Peyer's patch (tissue), 4 donors: ENCODE measurements around the gene ZNF462. TPM values are rescaled to one million over a fixed set of nuclear protein-coding genes. Genes with fewer than 3 reads are reported as not detected.

ENCODE experiments used
- DNase-seq, 3 donors: peaks; one replicate each; pipeline ENCODE4 v3.0.0-alpha.2; 2017 to 2019
- H3K27ac ChIP-seq, 4 donors: fragments of 200-600 bp; sonication (generic); one replicate each; pipeline ENCODE4 v1.5.1; 2016 to 2019
- H3K27me3 ChIP-seq, 2 donors: fragments of 200-600 bp; sonication (generic); one replicate each; pipeline ENCODE4 v1.5.1; 2019
- H3K36me3 ChIP-seq, 3 donors: fragments of 200-600 bp; sonication (generic); one replicate each; pipeline ENCODE4 v1.5.1; 2016 to 2019
- H3K4me1 ChIP-seq, 4 donors: fragments of 200-600 bp; sonication (generic); one replicate each; pipeline ENCODE4 v1.5.1; 2016 to 2019
- H3K4me3 ChIP-seq, 4 donors: fragments of 200-600 bp; sonication (generic); 1 replicate in 3 of 4; 2 replicates in 1 of 4; pipeline ENCODE4 v1.5.1; 2016 to 2019; ENCODE audit warnings: mild to moderate bottlenecking in 1 of 4
- H3K9me3 ChIP-seq, 4 donors: fragments of 200-600 bp; sonication (generic); one replicate each; pipeline ENCODE4 v1.5.1; 2016 to 2019; ENCODE audit warnings: mild to moderate bottlenecking in 1 of 4
- POLR2A ChIP-seq, 2 donors: fragments of 450-650 bp; IDR thresholded peaks; one replicate each; pipeline ENCODE4 v1.5.1; 2017; ENCODE audit warnings: antibody characterized with exemption in 2 of 2, mild to moderate bottlenecking in 2 of 2, moderate library complexity in 2 of 2
- total RNA-seq, 4 donors: library from RNA; depleted of rRNA; stranded (reverse); fragments of >200 nt; gene quantifications; one replicate each; pipeline ENCODE4 v1.1.0, GENCODE V29; 2016
- TF ChIP-seq, protein P1 (sequence below), 6 experiments: fragments of 450-650 bp in 4 of 6; fragments of 200-600 bp in 2 of 6; sonication (generic) in 1 of 6; IDR thresholded peaks; one replicate each; pipeline ENCODE4 v1.5.1; 2017 to 2019; ENCODE audit warnings: antibody characterized with exemption in 6 of 6, mild to moderate bottlenecking in 3 of 6, moderate library complexity in 1 of 6

ZNF462 gene
- total RNA-seq, 4 donors from 2014 or later = 16.1 to 39.6 (median 25.5) TPM

DNA sequence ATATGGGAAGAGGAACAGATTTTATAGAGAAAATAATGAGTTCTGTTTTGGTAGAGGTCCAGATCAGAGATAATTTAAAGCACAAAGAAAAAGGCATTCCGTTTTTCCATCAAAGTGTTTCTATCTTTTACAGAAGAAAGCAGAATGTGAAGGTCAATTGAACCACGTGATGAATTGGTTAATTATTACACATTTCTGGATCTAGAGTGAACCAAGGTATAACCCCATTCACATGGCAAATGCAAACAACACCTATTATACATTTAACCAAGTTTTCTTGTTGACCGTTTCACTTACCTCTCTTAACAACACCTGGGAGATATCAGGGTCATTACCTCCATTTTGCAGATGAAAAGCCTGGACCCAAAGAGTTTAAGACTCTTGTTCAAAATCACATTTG is 34.9 kb upstream of the ZNF462 start:
- Histone ChIP-seq H3K27ac (no peak overlapping the region), H3K4me1 (peaks cover 0 to 6% (median 0%) of the 10 kb centered on the region in 4 donors), H3K4me3 (no peak overlapping the region), H3K27me3 (no peaks in the 10 kb centered on the region), H3K9me3 (no peaks in the 10 kb centered on the region), H3K36me3 (no peaks in the 10 kb centered on the region)
- TF ChIP-seq, protein P1, sequence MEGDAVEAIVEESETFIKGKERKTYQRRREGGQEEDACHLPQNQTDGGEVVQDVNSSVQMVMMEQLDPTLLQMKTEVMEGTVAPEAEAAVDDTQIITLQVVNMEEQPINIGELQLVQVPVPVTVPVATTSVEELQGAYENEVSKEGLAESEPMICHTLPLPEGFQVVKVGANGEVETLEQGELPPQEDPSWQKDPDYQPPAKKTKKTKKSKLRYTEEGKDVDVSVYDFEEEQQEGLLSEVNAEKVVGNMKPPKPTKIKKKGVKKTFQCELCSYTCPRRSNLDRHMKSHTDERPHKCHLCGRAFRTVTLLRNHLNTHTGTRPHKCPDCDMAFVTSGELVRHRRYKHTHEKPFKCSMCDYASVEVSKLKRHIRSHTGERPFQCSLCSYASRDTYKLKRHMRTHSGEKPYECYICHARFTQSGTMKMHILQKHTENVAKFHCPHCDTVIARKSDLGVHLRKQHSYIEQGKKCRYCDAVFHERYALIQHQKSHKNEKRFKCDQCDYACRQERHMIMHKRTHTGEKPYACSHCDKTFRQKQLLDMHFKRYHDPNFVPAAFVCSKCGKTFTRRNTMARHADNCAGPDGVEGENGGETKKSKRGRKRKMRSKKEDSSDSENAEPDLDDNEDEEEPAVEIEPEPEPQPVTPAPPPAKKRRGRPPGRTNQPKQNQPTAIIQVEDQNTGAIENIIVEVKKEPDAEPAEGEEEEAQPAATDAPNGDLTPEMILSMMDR (IDR thresholded peaks at IDR 0.05) = no peak
- no peak for TF ChIP-seq POLR2A (IDR thresholded peaks at IDR 0.05)
- DNase-seq = no peak

GRCh38 chr9:106828965-106829364 is 34.0 kb upstream of the ZNF462 start:
- Histone ChIP-seq H3K27me3 (no peaks in the 10 kb centered on the region), H3K4me3 (no peak overlapping the region), H3K27ac (no peak overlapping the region), H3K36me3 (no peaks in the 10 kb centered on the region), H3K9me3 (no peaks in the 10 kb centered on the region), H3K4me1 (peaks cover 0 to 6% (median 0%) of the 10 kb centered on the region in 4 donors)
- no peak for DNase-seq
- TF ChIP-seq POLR2A (IDR thresholded peaks at IDR 0.05) = no peak
- TF ChIP-seq, protein P1 (IDR thresholded peaks at IDR 0.05) = no peak

GRCh38 chr9:106829666-106830408 is 33.1 kb upstream of the ZNF462 start:
- no peak for DNase-seq
- Histone ChIP-seq H3K9me3 (no peaks in the 10 kb centered on the region), H3K27ac (peak overlapping the region in 1 of 4 donors; percentile 52), H3K4me1 (peaks cover 0 to 6% (median 0%) of the 10 kb centered on the region in 4 donors), H3K36me3 (no peaks in the 10 kb centered on the region), H3K27me3 (no peaks in the 10 kb centered on the region), H3K4me3 (no peak overlapping the region)
- TF ChIP-seq, protein P1 (IDR thresholded peaks at IDR 0.05) = no peak
- no peak for TF ChIP-seq POLR2A (IDR thresholded peaks at IDR 0.05)

DNA sequence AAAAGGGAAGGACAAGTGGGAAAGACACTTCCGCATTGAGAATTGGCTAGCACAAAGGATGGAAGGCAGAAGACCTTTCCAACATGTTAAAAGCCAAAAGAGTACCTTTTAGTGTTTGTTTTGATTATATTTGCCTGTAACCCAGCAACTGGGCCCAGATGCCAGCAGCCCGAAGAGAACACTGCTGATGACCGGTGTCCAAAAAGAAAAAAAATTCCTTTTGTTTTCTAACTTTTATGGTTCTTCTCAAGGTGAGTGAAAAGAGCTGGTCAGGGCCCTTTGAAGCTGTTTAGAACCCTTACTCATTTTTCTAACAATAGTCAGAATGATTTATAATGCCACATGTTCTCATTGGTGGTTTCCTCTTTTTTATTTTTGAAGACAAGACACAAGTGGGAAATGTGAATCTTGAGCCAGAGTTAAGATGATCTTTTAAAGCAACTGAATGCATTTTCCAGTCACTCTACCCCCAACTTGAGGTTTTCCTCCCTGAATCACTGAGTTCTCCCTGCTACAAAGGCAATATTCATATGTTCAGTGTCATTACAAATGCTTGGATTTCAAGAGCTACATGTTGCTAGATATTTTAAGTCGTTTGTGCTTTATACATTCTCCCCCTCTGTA is 32.3 kb upstream of the ZNF462 start:
- Histone ChIP-seq H3K36me3 (no peaks in the 10 kb centered on the region), H3K27me3 (no peaks in the 10 kb centered on the region)
- no peak for TF ChIP-seq POLR2A (IDR thresholded peaks at IDR 0.05)
- TF ChIP-seq, protein P1 (IDR thresholded peaks at IDR 0.05) = no peak

DNA sequence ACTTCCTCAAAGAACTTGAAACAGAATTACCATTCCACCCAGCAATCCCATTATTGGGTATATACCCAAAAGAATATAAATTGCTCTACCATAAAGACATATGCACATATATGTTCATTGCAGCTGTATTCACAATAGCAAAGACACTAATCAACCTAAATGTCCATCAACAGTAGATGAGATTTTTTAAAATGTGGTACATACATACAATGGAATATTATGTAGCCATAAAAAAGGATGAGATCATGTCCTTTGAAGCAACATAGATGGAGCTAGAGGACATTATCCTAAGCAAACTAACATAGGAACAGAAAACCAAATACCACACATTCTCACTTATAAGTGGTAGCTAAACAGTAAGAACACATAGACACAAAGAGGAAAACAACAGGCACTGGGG is 28.1 kb upstream of the ZNF462 start:
- no peak overlapping the region for H3K27ac ChIP-seq
- DNase-seq = no peak
- peaks cover 0 to 4% (median 0%) of the 10 kb centered on the region in 4 donors for H3K4me1 ChIP-seq
- H3K36me3 ChIP-seq = no peaks in the 10 kb centered on the region
- TF ChIP-seq, protein P1 (IDR thresholded peaks at IDR 0.05) = no peak
- TF ChIP-seq POLR2A (IDR thresholded peaks at IDR 0.05) = no peak
- H3K4me3 ChIP-seq = no peak overlapping the region
- no peaks in the 10 kb centered on the region for H3K9me3 ChIP-seq
- no peaks in the 10 kb centered on the region for H3K27me3 ChIP-seq

More for the DNA sequence above, 32.3 kb upstream of the ZNF462 start:
- no peak for DNase-seq
- H3K27ac ChIP-seq = peak overlapping the region in 1 of 4 donors; percentile 52
- H3K4me3 ChIP-seq = no peak overlapping the region
- no peaks in the 10 kb centered on the region for H3K9me3 ChIP-seq
- H3K4me1 ChIP-seq = peaks cover 0 to 6% (median 0%) of the 10 kb centered on the region in 4 donors
